CD4-positive, alpha-beta T cell treated with Interleukin-10 for 1 hour (primary cell): ENCODE results near the gene CLDN3.
A peak's percentile ranks its signal among the peaks of the same experiment; 100 is the strongest.
"Not testable (repeated sequence)": the region's sequence is repeated elsewhere in the genome, so short reads cannot be mapped to it uniquely, and the experiment has no call there.

Experiments
- DNase-seq: peaks from one replicate; pipeline ENCODE4 v3.0.0-alpha.2; 2020

Gene CLDN3

DNA sequence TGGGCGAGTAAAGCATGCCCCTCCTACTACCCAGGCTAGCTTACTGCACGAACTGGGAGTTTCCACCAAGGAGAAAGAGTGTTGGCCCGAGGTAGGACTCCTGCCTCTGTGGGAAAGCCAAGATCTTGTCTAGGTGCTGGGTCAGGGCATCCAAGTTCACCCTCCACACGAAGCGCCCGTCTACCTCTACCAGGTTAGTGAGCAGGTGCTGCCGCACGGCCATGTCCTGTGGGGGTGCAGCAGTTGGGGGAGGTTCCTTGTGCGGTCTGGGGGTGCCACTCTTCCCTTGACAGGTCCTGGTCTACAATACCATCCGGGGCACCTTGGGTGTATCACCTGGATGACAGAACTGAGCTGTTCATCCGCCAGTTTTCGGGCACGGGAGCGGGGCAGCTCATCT, 33.2 kb downstream of the CLDN3 start:
- no peak for DNase-seq

DNA sequence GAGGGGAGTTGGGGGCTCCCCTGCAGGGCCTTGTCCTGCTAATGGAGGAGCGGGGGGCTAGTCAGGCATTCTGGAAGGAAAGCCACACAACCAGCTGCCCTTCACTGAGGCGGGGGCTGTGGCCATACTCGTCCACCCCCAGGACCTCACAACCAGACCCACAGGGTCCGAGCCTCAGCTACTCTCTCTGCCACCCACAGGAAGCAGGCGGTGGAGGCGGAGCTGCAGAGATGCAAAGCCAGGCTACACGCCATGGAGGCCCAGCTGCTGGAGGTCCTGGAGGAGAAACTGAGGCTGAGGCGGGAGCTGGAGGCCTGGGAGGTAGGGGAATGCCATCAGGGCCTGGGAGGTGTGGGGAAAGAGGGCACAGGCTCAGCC, 34.6 kb downstream of the CLDN3 start:
- no peak for DNase-seq

DNA sequence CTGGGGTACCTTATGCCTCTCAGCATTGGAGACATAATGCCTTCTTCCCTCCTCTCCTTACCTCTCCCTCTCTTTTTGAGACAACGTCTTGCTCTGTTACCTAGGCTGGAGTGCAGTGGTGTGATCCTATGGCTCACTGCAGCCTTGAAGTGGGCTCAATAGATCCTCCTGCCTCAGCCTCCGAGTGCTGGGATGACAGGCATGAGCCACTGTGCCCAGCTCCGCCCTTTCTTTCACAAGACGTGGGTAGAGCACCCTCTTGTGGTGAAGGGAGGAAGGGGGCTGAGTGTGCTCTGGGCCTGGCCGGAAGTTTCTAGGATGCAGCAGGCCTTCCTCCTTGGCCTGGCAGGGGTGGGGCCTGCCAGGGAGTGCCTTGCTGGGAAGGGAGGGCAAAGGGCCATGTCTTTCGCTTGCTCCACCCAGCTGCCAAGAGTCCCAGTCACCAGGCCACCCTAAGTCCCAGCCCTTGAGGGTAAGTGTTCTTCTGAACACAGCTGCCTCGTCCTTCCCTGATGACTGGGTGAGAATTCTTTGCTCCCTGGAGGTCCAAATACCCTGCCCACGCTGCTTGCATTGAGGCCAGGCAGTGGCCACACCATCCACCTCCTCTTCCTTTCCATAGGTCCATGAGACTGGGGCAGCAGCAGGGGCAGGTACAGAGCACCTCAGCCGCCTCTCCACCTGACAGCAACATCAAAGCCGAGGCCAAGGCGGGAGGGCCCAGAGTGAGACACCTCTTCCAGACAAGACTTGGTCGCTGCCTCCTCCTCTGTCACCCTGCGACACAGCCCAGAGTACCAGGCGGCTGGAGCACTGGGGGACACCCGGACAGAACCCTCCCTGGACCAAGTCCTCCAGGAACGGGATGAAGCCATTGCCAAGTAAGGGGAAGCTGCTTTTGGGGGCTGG, 35.2 kb downstream of the CLDN3 start:
- peak; percentile 91 for DNase-seq

DNA sequence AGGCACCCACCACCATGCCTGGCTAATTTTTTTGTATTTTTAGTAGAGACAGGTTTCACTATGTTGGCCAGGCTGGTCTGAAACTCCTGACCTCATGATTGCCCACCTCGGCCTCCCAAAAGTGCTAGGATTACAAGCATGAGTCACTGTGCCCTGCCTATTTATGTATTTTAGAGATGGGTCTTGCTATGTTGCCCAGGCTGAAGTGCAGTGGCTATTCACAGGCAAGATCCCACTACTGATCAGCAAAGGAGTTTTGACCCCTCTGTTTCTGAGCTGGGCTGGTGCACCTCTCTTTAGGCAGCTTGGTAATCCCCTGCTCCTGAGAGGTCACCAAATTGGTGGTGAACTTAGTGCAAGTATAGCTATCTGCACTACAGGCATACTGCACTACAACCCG, 37.7 kb downstream of the CLDN3 start:
- no peak for DNase-seq

DNA sequence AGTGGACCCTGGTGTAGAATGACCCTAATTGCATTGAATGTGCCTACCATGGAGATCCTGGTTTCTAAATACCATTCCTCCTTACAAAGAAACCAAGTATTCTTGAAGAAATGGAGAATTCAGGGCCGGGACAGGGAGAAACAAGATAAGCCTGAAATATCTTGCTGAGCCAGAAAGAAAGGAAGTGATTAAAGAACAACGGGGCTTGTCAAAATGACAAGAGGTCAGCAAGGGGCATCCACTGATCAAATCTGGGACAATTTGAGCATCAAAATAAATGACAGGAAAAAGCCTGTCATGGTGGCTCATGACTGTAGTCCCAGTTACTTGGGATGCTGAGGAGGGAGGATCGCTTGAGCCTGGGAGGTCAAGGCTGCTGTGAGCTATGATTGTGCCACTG, 39.6 kb downstream of the CLDN3 start:
- no peak for DNase-seq

DNA sequence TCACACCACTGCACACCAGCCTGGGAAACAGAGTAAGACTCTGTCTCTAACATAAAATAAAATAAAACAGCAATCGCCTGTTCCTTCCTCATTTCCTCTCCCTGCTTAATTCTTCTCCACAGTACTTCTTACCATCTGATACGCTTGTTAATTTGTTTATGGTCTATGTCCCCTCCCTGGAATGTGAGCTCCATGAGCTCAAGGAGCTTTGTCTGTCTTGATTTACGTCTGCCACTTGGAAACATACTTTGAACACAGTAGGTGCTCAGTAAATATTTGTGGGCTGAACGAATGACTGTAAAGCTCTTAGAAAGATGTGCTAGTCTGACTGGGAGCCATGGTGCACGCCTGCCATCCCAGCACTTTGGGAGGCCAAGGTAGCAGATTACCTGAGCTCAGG, 41.5 kb downstream of the CLDN3 start:
- no peak for DNase-seq

DNA sequence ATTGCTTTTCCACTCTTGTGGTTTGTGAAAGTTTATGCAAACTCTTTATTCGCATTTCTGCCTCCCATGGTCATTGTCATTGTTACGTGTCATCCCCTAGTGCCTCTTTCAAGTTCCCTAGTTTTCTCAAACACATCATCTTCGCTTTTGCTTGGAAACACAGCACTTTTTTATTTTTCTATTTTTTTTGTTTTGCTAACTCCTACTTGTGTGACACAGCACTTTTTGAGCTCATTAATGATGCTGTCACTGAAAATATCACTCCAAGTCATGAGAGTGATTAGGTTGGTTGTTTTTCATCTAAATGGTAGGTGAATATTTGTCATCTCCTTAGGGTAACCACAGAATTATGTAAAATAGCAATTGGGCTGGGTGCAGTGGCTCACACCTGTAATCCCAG, 42.1 kb downstream of the CLDN3 start:
- no peak for DNase-seq

DNA sequence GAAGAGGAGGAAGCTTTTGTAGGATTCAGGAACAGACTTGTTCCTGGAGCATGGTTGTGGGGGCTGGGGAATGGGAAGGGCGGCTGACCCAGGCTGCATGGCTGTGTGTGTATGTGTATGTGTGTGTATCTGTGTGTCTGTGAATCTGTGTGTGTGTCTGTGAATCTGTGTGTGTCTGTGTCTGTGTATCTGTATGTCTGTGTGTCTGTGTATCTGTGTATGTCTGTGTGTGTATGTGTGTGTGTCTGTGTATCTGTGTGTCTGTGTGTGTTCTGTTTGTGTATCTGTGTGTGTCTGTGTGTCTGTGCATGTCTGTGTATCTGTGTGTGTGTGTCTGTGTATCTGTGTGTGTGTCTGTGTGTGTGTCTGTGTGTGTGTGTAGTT, 44.0 kb downstream of the CLDN3 start:
- DNase-seq: no peak

DNA sequence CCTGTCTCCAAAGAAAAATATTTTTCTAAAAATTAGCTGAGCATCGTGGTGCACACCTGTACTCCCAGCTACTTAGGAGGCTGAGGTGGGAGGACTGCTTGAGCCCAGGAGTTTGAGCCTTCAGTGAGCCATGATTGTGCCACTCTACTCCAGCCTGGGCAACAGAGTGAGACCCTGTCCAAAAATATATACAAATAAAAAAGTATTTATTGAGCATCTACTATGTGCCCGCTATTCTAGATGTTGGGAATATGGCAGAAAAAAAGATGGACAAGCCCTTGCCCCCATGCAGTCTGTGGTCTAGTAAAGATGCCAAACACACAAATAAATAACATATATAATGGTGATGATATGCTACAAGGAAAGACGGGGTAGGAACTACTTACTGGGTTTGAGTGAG, 46.3 kb downstream of the CLDN3 start:
- DNase-seq: no peak

DNA sequence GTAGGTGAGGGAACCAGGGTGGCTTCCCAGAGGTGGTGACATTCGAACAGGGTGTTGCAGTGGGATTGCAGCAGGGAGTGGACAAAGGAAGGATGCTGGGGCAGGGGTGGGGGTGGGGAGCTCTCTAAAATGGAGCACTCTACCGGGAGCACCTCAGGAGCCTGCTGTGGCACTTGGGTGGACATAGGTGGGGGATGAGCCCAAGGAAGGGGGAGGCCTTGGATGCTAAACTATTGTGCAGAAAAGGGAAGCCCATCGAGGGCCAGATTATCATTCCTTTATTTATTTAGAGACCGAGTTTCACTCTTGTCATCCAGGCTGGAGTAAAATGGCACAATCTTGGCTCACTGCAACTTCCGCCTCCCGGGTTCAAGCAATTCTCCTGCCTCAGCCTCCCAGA, 47.3 kb downstream of the CLDN3 start:
- DNase-seq: no peak

DNA sequence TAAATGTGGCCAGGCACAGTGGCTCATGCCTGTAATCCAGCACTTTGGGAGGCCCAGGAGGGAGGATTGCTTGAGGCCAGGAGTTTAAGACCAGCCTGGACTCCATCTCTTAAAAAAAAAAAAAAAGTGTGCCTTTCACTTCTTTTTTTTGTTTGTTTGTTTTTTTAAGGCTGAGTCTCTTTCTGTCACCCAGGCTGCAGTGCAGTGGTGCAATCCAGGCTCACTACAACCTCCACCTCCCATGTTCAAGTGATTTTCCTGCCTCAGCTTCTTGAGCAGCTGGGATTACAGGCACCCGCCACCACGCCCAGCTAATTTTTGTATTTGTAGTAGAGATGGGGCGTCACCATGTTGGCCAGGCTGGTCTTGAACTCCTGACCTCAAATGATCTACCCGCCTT, 47.9 kb downstream of the CLDN3 start:
- DNase-seq: not testable (repeated sequence)

DNA sequence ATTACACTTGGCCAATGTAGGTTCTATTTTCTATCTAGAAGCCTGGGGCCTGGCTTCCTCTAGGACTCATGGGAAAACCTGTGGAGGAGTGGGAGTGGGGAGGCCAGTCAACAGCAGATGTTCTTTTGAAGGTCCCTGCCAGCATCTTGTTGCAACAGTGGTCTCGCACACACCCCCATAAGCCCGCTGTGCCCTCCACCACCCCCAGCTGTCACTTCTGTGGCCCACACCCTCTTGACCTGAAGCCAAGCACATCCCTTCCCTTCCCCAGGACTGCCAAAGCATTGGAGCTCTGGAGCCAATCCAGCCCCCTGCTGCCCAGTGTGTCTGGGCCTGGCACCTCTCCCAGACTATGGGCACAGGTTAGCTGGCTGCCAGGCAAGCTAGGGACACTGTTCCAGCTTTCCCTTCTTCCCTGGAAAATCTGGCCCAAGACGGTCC, 48.7 kb downstream of the CLDN3 start:
- DNase-seq: no peak

DNA sequence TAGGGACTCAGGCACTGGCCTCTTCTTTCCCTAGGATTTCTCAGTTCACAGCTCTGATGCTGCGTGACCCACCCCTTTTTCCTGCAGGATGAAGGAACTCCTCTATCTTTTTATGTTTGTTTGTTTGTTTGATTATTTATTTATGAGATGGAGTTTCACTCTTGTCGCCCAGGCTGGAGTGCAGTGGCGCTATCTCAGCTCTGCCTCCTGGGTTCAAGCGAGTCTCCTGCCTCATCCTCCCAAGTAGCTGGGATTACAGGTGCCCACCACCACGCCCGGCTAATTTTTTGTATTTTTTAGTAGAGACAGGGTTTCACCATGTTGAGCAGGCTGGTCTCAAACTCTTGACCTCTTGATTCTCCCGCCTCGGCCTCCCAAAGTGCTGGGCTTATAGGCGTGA, 49.6 kb downstream of the CLDN3 start:
- not testable (repeated sequence) for DNase-seq

DNA sequence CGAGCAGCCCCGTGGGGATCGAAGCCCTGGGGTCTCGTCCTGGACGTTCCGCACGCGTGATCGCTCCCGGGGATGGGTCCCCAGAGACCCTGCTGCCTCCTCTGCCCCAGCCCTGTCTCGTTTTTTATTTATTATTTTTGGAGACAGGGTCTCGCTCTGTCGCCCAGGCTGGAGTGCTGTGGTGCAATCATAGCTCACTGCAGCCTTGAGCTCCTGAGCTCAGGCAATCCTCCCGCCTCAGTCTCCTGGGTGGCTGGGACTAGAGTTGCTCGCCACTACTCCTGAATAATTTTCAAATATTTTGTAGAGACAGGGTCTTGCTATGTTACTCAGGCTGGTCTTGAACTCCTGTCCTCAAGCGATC, 50.3 kb downstream of the CLDN3 start:
- no peak for DNase-seq
